Measurements from ENCODE around the gene LIMCH1.
A peak's percentile ranks its signal among the peaks of the same experiment; 100 is the strongest.

LIMCH1 gene

GRCh38 chr4:41632481-41633073 lies 94.6 kb downstream of the LIMCH1 start:
- Histone ChIP-seq H3K9ac (ENCODE audit: low read depth, low read length, poor library complexity) (no peak overlapping the region), H3K14ac (ENCODE audit: low read length) (no peak overlapping the region), H3K23ac (ENCODE audit: low read depth, low read length, poor library complexity) (no peak overlapping the region), H2BK5ac (ENCODE audit: low read length) (no peak overlapping the region), H2BK120ac (ENCODE audit: low read depth, low read length) (no peak overlapping the region), H3K4ac (ENCODE audit: low read length) (no peak overlapping the region), H2AFZ (ENCODE audit: low read length) (no peak overlapping the region), H3K4me1 (ENCODE audit: control insufficient read depth in 2 of 2, insufficient read depth in 1 of 2, low read depth in 1 of 2, low read length in 2 of 2) (peaks cover 0 to 9% of the 10 kb centered on the region in 2 donors), H3K18ac (ENCODE audit: low read length) (no peak overlapping the region), H3K27ac (replicated peaks; ENCODE audit: low read length) (no peak overlapping the region), H3K27me3 (ENCODE audit: control insufficient read depth in 3 of 3, insufficient read depth in 3 of 3, low read depth in 1 of 3, low read length in 3 of 3) (no peaks in the 10 kb centered on the region), H2BK12ac (ENCODE audit: low read length) (no peak overlapping the region), H2AK5ac (ENCODE audit: low read depth, low read length) (peak overlapping the region; percentile 9), H3K9me3 (replicated peaks in 1 of 2; ENCODE audit: control insufficient read depth in 2 of 2, insufficient read depth in 1 of 2, low read depth in 1 of 2, low read length in 2 of 2) (no peaks in the 10 kb centered on the region), H4K91ac (ENCODE audit: low read depth, low read length, poor library complexity) (no peak overlapping the region), H3K79me1 (ENCODE audit: low read depth, low read length) (no peaks in the 10 kb centered on the region), H4K8ac (ENCODE audit: low read depth, low read length) (no peak overlapping the region), H3K4me3 (ENCODE audit: low read length in 2 of 2) (no peak overlapping the region), H3K4me2 (ENCODE audit: insufficient read depth, low read length, poor library complexity, severe bottlenecking) (no peak overlapping the region), H3K36me3 (replicated peaks in 1 of 2; ENCODE audit: control insufficient read depth in 2 of 2, insufficient read depth in 2 of 2, low read length in 2 of 2) (peaks cover 0 to 7% of the 10 kb centered on the region in 2 donors), H2BK15ac (ENCODE audit: low read length) (no peak overlapping the region)
- no CpG with 5 or more reads among the region's 11 CpGs for WGBS, 2 donors (ENCODE audit: extremely low coverage in 2 of 2, insufficient read length in 2 of 2, insufficient replicate concordance in 1 of 2)
- DNase-seq (ENCODE audit: low spot score), result no peak

GRCh38 chr4:41633321-41633720 lies 95.4 kb downstream of the LIMCH1 start:
- H2BK15ac ChIP-seq (ENCODE audit: low read length), result no peak overlapping the region
- no peak overlapping the region for H3K27ac ChIP-seq (replicated peaks; ENCODE audit: low read length)
- DNase-seq (ENCODE audit: low spot score), result no peak
- peaks cover 2 to 9% of the 10 kb centered on the region in 2 donors for H3K4me1 ChIP-seq (ENCODE audit: control insufficient read depth in 2 of 2, insufficient read depth in 1 of 2, low read depth in 1 of 2, low read length in 2 of 2)
- H3K27me3 ChIP-seq (ENCODE audit: control insufficient read depth in 3 of 3, insufficient read depth in 3 of 3, low read depth in 1 of 3, low read length in 3 of 3), result no peaks in the 10 kb centered on the region
- no peak overlapping the region for H2BK12ac ChIP-seq (ENCODE audit: low read length)
- H3K9ac ChIP-seq (ENCODE audit: low read depth, low read length, poor library complexity), result no peak overlapping the region
- no peak overlapping the region for H2BK120ac ChIP-seq (ENCODE audit: low read depth, low read length)
- H3K18ac ChIP-seq (ENCODE audit: low read length), result no peak overlapping the region
- no CpG with 5 or more reads among the region's 4 CpGs for WGBS, 2 donors (ENCODE audit: extremely low coverage in 2 of 2, insufficient read length in 2 of 2, insufficient replicate concordance in 1 of 2)
- no peak overlapping the region for H3K4me2 ChIP-seq (ENCODE audit: insufficient read depth, low read length, poor library complexity, severe bottlenecking)
- H4K8ac ChIP-seq (ENCODE audit: low read depth, low read length), result no peak overlapping the region
- H3K23ac ChIP-seq (ENCODE audit: low read depth, low read length, poor library complexity), result no peak overlapping the region
- no peaks in the 10 kb centered on the region for H3K9me3 ChIP-seq (replicated peaks in 1 of 2; ENCODE audit: control insufficient read depth in 2 of 2, insufficient read depth in 1 of 2, low read depth in 1 of 2, low read length in 2 of 2)
- H4K91ac ChIP-seq (ENCODE audit: low read depth, low read length, poor library complexity), result no peak overlapping the region
- no peak overlapping the region for H2BK5ac ChIP-seq (ENCODE audit: low read length)
- H3K79me1 ChIP-seq (ENCODE audit: low read depth, low read length), result no peaks in the 10 kb centered on the region
- H3K36me3 ChIP-seq (replicated peaks in 1 of 2; ENCODE audit: control insufficient read depth in 2 of 2, insufficient read depth in 2 of 2, low read length in 2 of 2), result peaks cover 0 to 7% of the 10 kb centered on the region in 2 donors
- H3K4ac ChIP-seq (ENCODE audit: low read length), result no peak overlapping the region
- no peak overlapping the region for H3K14ac ChIP-seq (ENCODE audit: low read length)
- no peak overlapping the region for H3K4me3 ChIP-seq (ENCODE audit: low read length in 2 of 2)
- peak overlapping the region; percentile 9 for H2AK5ac ChIP-seq (ENCODE audit: low read depth, low read length)
- H2AFZ ChIP-seq (ENCODE audit: low read length), result no peak overlapping the region

GRCh38 chr4:41635441-41635840 lies 97.5 kb downstream of the LIMCH1 start:
- H3K4me1 ChIP-seq (ENCODE audit: control insufficient read depth in 2 of 2, insufficient read depth in 1 of 2, low read depth in 1 of 2, low read length in 2 of 2), result peaks cover 11 to 13% of the 10 kb centered on the region in 2 donors

GRCh38 chr4:41638203-41638602 lies 100.2 kb downstream of the LIMCH1 start:
- Histone ChIP-seq H4K91ac (ENCODE audit: low read depth, low read length, poor library complexity) (no peak overlapping the region), H2AK5ac (ENCODE audit: low read depth, low read length) (no peak overlapping the region), H3K4me3 (ENCODE audit: low read length in 2 of 2) (no peak overlapping the region), H2BK120ac (ENCODE audit: low read depth, low read length) (no peak overlapping the region), H4K8ac (ENCODE audit: low read depth, low read length) (no peak overlapping the region), H3K36me3 (replicated peaks in 1 of 2; ENCODE audit: control insufficient read depth in 2 of 2, insufficient read depth in 2 of 2, low read length in 2 of 2) (peaks cover 0 to 7% of the 10 kb centered on the region in 2 donors), H3K18ac (ENCODE audit: low read length) (no peak overlapping the region), H3K23ac (ENCODE audit: low read depth, low read length, poor library complexity) (no peak overlapping the region), H3K9ac (ENCODE audit: low read depth, low read length, poor library complexity) (no peak overlapping the region), H3K9me3 (replicated peaks in 1 of 2; ENCODE audit: control insufficient read depth in 2 of 2, insufficient read depth in 1 of 2, low read depth in 1 of 2, low read length in 2 of 2) (no peaks in the 10 kb centered on the region), H2BK5ac (ENCODE audit: low read length) (no peak overlapping the region), H2AFZ (ENCODE audit: low read length) (no peak overlapping the region), H3K27ac (replicated peaks; ENCODE audit: low read length) (no peak overlapping the region), H3K4ac (ENCODE audit: low read length) (no peak overlapping the region), H3K4me2 (ENCODE audit: insufficient read depth, low read length, poor library complexity, severe bottlenecking) (no peak overlapping the region), H3K79me1 (ENCODE audit: low read depth, low read length) (no peaks in the 10 kb centered on the region), H3K14ac (ENCODE audit: low read length) (no peak overlapping the region), H3K4me1 (ENCODE audit: control insufficient read depth in 2 of 2, insufficient read depth in 1 of 2, low read depth in 1 of 2, low read length in 2 of 2) (peaks cover 6 to 15% of the 10 kb centered on the region in 2 donors), H2BK12ac (ENCODE audit: low read length) (no peak overlapping the region), H2BK15ac (ENCODE audit: low read length) (no peak overlapping the region), H3K27me3 (ENCODE audit: control insufficient read depth in 3 of 3, insufficient read depth in 3 of 3, low read depth in 1 of 3, low read length in 3 of 3) (no peaks in the 10 kb centered on the region)
- DNase-seq (ENCODE audit: low spot score), result no peak
- no CpG with 5 or more reads among the region's 3 CpGs for WGBS, 2 donors (ENCODE audit: extremely low coverage in 2 of 2, insufficient read length in 2 of 2, insufficient replicate concordance in 1 of 2)

More at GRCh38 chr4:41635441-41635840, 97.5 kb downstream of the LIMCH1 start:
- H2AFZ ChIP-seq (ENCODE audit: low read length), result no peak overlapping the region
- H3K9ac ChIP-seq (ENCODE audit: low read depth, low read length, poor library complexity), result no peak overlapping the region
- no peak overlapping the region for H4K8ac ChIP-seq (ENCODE audit: low read depth, low read length)
- no CpG with 5 or more reads among the region's 3 CpGs for WGBS, 2 donors (ENCODE audit: extremely low coverage in 2 of 2, insufficient read length in 2 of 2, insufficient replicate concordance in 1 of 2)
- no peak overlapping the region for H4K91ac ChIP-seq (ENCODE audit: low read depth, low read length, poor library complexity)
- H3K4ac ChIP-seq (ENCODE audit: low read length), result no peak overlapping the region
- H2AK5ac ChIP-seq (ENCODE audit: low read depth, low read length), result no peak overlapping the region
- no peak overlapping the region for H3K4me3 ChIP-seq (ENCODE audit: low read length in 2 of 2)
- no peak overlapping the region for H3K27ac ChIP-seq (replicated peaks; ENCODE audit: low read length)
- no peak overlapping the region for H2BK5ac ChIP-seq (ENCODE audit: low read length)
- H3K23ac ChIP-seq (ENCODE audit: low read depth, low read length, poor library complexity), result no peak overlapping the region
- H3K4me2 ChIP-seq (ENCODE audit: insufficient read depth, low read length, poor library complexity, severe bottlenecking), result no peak overlapping the region
- peaks cover 0 to 7% of the 10 kb centered on the region in 2 donors for H3K36me3 ChIP-seq (replicated peaks in 1 of 2; ENCODE audit: control insufficient read depth in 2 of 2, insufficient read depth in 2 of 2, low read length in 2 of 2)
- H3K79me1 ChIP-seq (ENCODE audit: low read depth, low read length), result no peaks in the 10 kb centered on the region
- H2BK15ac ChIP-seq (ENCODE audit: low read length), result no peak overlapping the region
- H2BK12ac ChIP-seq (ENCODE audit: low read length), result no peak overlapping the region
- no peaks in the 10 kb centered on the region for H3K9me3 ChIP-seq (replicated peaks in 1 of 2; ENCODE audit: control insufficient read depth in 2 of 2, insufficient read depth in 1 of 2, low read depth in 1 of 2, low read length in 2 of 2)
- H3K27me3 ChIP-seq (ENCODE audit: control insufficient read depth in 3 of 3, insufficient read depth in 3 of 3, low read depth in 1 of 3, low read length in 3 of 3), result no peaks in the 10 kb centered on the region
- H3K14ac ChIP-seq (ENCODE audit: low read length), result no peak overlapping the region
- DNase-seq (ENCODE audit: low spot score), result no peak
- no peak overlapping the region for H2BK120ac ChIP-seq (ENCODE audit: low read depth, low read length)
- H3K18ac ChIP-seq (ENCODE audit: low read length), result no peak overlapping the region
